ENCODE results near the gene CEP126. TPM values are rescaled to one million over a fixed set of nuclear protein-coding genes. Genes with fewer than 3 reads are reported as not detected.

CEP126 gene, protein sequence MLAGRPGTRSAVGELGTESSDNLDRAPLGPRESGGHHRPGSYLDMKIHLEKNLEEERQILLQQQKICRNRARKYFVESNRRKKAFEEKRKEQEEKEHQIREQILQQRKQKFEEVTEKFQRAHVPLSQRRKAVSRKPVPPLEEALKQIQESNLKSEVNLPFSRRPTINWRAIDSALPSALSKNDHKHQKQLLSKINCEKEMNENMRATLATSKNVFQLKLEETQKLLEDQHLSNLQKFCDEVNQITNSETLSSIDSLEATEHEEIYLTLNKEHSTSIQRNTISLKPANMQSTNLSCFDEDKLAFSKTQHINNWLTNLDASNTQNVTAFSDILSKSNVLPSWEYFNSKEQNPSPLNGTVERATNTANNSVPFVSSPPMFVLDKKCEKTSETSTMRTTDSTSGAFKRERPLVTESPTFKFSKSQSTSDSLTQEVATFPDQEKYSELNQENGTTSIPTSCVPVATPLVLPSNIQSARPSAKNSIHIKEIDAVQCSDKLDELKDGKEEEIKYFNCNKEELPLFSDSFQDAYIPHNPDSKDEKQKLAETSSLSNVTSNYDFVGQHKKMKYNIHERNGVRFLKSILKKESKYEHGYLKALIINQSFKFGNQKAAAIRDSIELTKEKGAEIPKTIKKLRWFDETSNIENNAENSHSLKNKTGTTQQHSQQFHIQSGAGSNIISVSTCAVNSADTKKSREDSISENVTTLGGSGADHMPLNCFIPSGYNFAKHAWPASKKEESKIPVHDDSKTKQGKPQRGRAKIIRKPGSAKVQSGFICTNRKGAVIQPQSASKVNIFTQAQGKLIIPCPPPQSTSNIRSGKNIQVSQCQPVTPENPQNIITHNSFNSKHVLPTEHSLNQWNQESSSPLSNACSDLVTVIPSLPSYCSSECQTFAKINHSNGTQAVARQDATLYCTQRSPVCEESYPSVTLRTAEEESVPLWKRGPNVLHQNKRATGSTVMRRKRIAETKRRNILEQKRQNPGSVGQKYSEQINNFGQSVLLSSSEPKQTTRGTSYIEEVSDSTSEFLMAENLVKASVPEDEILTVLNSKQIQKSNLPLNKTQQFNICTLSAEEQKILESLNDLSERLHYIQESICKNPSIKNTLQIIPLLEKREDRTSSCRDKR
- total RNA-seq = 4.1 and 4.2 TPM in 2 replicates

DNA sequence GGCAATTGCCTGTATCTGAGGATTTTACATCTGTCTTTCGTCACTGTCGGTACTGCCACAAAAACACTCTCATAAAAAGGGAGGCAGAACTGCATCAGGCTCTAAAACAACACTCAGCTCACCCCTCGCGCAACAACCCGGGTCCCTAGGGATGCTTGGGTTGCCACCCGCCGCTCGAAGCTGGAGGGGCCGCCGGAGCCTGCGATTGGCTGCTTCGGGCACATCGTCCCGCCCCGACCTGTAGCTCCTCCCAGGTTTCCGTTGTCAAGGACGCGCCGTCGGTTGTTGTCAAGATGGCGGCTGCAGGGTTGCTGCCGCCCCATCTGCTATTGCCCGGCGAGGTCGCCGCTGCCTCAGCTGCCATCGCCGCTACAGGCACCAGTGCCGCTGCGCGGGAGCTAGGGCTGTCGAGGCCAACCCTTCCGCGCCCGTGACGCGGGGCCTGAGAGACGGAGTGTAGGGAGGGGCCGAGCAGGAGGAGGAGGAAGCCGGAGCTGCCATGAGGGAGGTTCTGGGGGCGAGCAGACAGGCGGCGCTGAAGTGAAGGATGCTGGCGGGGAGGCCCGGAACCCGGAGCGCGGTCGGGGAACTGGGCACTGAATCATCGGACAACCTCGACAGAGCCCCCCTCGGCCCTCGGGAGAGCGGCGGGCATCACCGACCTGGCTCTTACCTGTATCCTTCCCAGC lies at the start of gene CEP126:
Gene CEP126, plus strand, starts transcription at position 273 of the 689 bp plus-strand sequence. Its CDS starts 275 bp downstream, at position 548.

DNA sequence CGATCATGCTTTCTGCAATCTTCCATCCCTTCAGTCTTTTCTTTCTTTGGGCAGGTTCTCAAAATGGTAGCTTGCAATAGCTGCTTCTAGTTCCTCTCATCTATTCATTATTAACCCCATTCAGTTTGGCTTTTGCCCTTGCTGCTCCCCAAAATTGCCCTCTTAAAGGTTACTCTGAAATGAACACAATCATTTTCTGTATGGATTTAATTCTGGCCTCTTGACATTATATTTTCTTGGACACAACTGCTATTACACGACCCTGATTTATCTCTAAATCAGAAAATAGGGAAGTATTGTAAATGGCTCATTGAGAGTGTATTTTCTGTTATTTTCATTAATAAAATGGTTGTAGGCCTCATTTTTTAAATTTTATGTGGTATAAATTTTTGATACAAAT lies 1.6 kb downstream of the CEP126 start, which contains the start of gene ANGPTL5:
Gene ANGPTL5, minus strand, starts transcription at position 101 of the 400 bp plus-strand sequence. CDS start 8,613 bp downstream, outside the sequence.

DNA sequence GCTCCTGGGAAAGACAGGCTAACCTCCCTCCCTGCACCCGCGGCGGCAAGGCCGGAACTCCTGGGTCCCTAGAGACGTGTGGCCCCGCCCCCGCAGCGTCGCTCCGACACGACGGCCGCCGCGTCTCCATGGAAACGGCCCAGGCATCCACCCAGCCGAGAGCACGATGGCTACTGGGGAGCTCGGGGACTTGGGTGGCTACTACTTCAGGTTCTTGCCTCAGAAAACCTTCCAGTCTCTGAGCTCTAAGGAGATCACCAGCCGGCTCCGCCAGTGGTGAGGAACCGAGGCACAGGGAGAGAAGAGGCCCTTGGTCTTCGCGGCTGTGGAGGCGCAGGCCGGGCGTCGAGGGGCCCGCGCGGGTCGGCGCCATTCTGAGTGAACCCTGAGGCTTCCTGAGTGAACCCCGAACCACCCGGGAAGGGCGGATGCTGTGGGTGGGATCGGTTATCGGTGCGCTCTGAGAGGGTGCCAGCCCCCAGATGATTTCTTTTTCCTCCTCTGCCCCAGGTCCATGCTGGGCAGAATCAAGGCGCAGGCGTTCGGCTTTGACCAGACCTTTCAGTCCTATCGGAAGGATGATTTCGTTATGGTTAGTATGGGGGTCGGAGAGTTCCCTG lies 132.6 kb downstream of the CEP126 start, which contains the start of gene CFAP300:
Gene CFAP300, plus strand, starts transcription at position 133 of the 620 bp plus-strand sequence. Its CDS starts 34 bp downstream, at position 167.

Other genes starting within 250 kb of the CEP126 start
- gene ANGPTL5, start 1.5 kb downstream of the CEP126 start, total RNA-seq = 0.69 and 1.6 TPM in 2 replicates
- 9.3 and 13.4 TPM in 2 replicates for gene CFAP300, start 132.4 kb downstream of the CEP126 start, total RNA-seq
- 102 TPM in 2 replicates for gene YAP1, start 195.4 kb downstream of the CEP126 start, total RNA-seq